GM12891 (cell line): ENCODE results near the gene KRTAP4-5.
"Not testable (repeated sequence)": the region's sequence is repeated elsewhere in the genome, so short reads cannot be mapped to it uniquely, and the experiment has no call there.

Experiments used
- DNase-seq: peaks from one replicate; pipeline ENCODE4 v3.0.0; 2011; ENCODE audit warnings: low spot score; ENCODE audit not compliant: insufficient read length
- FAIRE-seq: peaks from 2 replicates; lab custom pipeline; 2011; peaks lifted over from hg19 to GRCh38; lab: Jason Lieb, UNC
- PAX5 ChIP-seq: IDR thresholded peaks from 2 replicates; pipeline ENCODE4 v1.6.1; 2011; ENCODE audit warnings: low read length, moderate library complexity, mild to moderate bottlenecking; ENCODE audit not compliant: insufficient read depth, severe bottlenecking
- POLR2A ChIP-seq: IDR thresholded peaks from 2 replicates; pipeline ENCODE4 v1.6.1; 2011; ENCODE audit warnings: low read depth, low read length, control low read depth
- POLR2AphosphoS5 ChIP-seq: IDR thresholded peaks from 2 replicates; pipeline ENCODE4 v1.6.1; 2011; ENCODE audit warnings: low read depth, low read length, control low read depth
- POU2F2 ChIP-seq: IDR thresholded peaks from 2 replicates; pipeline ENCODE4 v1.6.1; 2011; ENCODE audit warnings: low read depth, mild to moderate bottlenecking, control low read depth, low read length, moderate library complexity
- SPI1 ChIP-seq: IDR thresholded peaks from 2 replicates; pipeline ENCODE4 v1.6.1; 2011; ENCODE audit warnings: low read depth, low read length, control low read depth
- TAF1 ChIP-seq: IDR thresholded peaks from 2 replicates; pipeline ENCODE4 v1.6.1; 2011; ENCODE audit warnings: low read depth, low read length, control low read depth

KRTAP4-5 gene

GRCh38 chr17:41107941-41108450 is 41.6 kb downstream of the KRTAP4-5 start:
- no peak for FAIRE-seq
- no peak for DNase-seq
- TF ChIP-seq TAF1 (no peak), POU2F2 (no peak), POLR2A (no peak), POLR2AphosphoS5 (no peak), PAX5 (no peak), SPI1 (no peak)

GRCh38 chr17:41105347-41105746 is 44.3 kb downstream of the KRTAP4-5 start, which contains the start of gene KRTAP4-9:
KRTAP4-9 (plus strand) TSS chr17:41105389; CDS start chr17:41105389, 0 bp downstream.
- not testable (repeated sequence) for FAIRE-seq, DNase-seq

- FAIRE-seq, DNase-seq: not testable (repeated sequence)
Observed at GRCh38 chr17:41104386-41105038, 45.1 kb downstream of the KRTAP4-5 start.

- FAIRE-seq (no peak), DNase-seq (no peak)
Observed at GRCh38 chr17:41103896-41104295, 45.7 kb downstream of the KRTAP4-5 start.

GRCh38 chr17:41101586-41102259 is 47.9 kb downstream of the KRTAP4-5 start, which contains the start of gene KRTAP4-16:
KRTAP4-16 (minus strand) TSS chr17:41102209; CDS start chr17:41102209, 0 bp downstream.
- DNase-seq (no peak), FAIRE-seq (no peak)
- no peak for TF ChIP-seq POLR2A
- no peak for TF ChIP-seq POLR2AphosphoS5
- no peak for TF ChIP-seq POU2F2
- TF ChIP-seq PAX5, result no peak
- TF ChIP-seq SPI1, result no peak
- no peak for TF ChIP-seq TAF1

More at GRCh38 chr17:41103896-41104295, 45.7 kb downstream of the KRTAP4-5 start:
- TF ChIP-seq POLR2AphosphoS5 (no peak), TAF1 (no peak), POLR2A (no peak), POU2F2 (no peak), PAX5 (no peak), SPI1 (no peak)

- DNase-seq, FAIRE-seq: not testable (repeated sequence)
Observed at GRCh38 chr17:41099682-41100480, 49.7 kb downstream of the KRTAP4-5 start.
